Gastroesophageal sphincter (tissue), 4 donors: ENCODE measurements around the gene TMEM150C. TPM values are rescaled to one million over a fixed set of nuclear protein-coding genes. Genes with fewer than 3 reads are reported as not detected.
A peak's percentile ranks its signal among the peaks of the same experiment; 100 is the strongest.

Experiments used
- ATAC-seq: fragments of 150-250 bp; one replicate; pipeline ENCODE4 v1.9.1; 2016; ENCODE audit warnings: mild to moderate bottlenecking, moderate library complexity
- H3K27ac ChIP-seq, 4 donors: fragments of 200-600 bp; sonication (generic) in 3 of 4; 1 replicate in 3 of 4; 2 replicates in 1 of 4; pipeline ENCODE4 v1.5.1; 2016 to 2019
- H3K27me3 ChIP-seq: fragments of 200-600 bp; sonication (generic); one replicate; pipeline ENCODE4 v1.5.1; 2019
- H3K36me3 ChIP-seq, 2 donors: fragments of 200-600 bp; sonication (generic); one replicate each; pipeline ENCODE4 v1.5.1; 2019; ENCODE audit warnings: control low read depth in 1 of 2
- H3K4me1 ChIP-seq, 3 donors: fragments of 200-600 bp; sonication (generic); 1 replicate in 2 of 3; 2 replicates in 1 of 3; pipeline ENCODE4 v1.5.1; 2016 to 2019; ENCODE audit warnings: control low read depth in 2 of 3
- H3K4me3 ChIP-seq, 2 donors: fragments of 200-600 bp; sonication (generic); one replicate each; pipeline ENCODE4 v1.5.1; 2019; ENCODE audit warnings: mild to moderate bottlenecking in 1 of 2, moderate library complexity in 1 of 2
- H3K9me3 ChIP-seq, 3 donors: fragments of 200-600 bp; sonication (generic); one replicate each; pipeline ENCODE4 v1.5.1; 2017 to 2019; ENCODE audit warnings: control low read depth in 2 of 3
- CTCF ChIP-seq, 4 experiments: fragments of 200-600 bp in 2 of 4; fragments of 450-650 bp in 2 of 4; sonication (generic) in 1 of 4; IDR thresholded peaks; one replicate each; pipeline ENCODE4 v1.5.1; 2017 to 2019; ENCODE audit warnings: antibody characterized with exemption in 4 of 4, mild to moderate bottlenecking in 2 of 4, moderate library complexity in 2 of 4
- EP300 ChIP-seq: sonication (generic); formaldehyde crosslinking; IDR thresholded peaks from one replicate; pipeline ENCODE4 v1.6.1; 2017; ENCODE audit warnings: antibody characterized with exemption, mild to moderate bottlenecking
- POLR2A ChIP-seq, 2 donors: fragments of 450-650 bp; IDR thresholded peaks; one replicate each; pipeline ENCODE4 v1.6.1; 2017; ENCODE audit warnings: antibody characterized with exemption in 2 of 2, mild to moderate bottlenecking in 2 of 2, moderate library complexity in 1 of 2
- POLR2AphosphoS5 ChIP-seq: sonication (generic); formaldehyde crosslinking; IDR thresholded peaks from one replicate; pipeline ENCODE4 v1.6.1; 2017; ENCODE audit warnings: antibody characterized with exemption
- WGBS, 2 donors: methylation state at CpG; one replicate each; pipeline ENCODE4 v1.1.5; 2018; ENCODE audit warnings: low coverage in 1 of 2; 5-methylcytosine and 5-hydroxymethylcytosine counted together
- total RNA-seq, 4 donors: library from RNA; depleted of rRNA; stranded (reverse); fragments of >200 nt; gene quantifications; one replicate each; pipeline ENCODE4 v1.1.0, GENCODE V29; 2016

TMEM150C gene
- total RNA-seq, 4 donors from 2014 or later = 3.5 to 10.0 (median 4.8) TPM

- TF ChIP-seq CTCF (IDR thresholded peaks at IDR 0.05) = no peak
- TF ChIP-seq POLR2A (IDR thresholded peaks at IDR 0.05) = no peak
- TF ChIP-seq EP300 = no peak
- no peak for TF ChIP-seq POLR2AphosphoS5
Observed at GRCh38 chr4:82577451-82577850, 15.7 kb upstream of the TMEM150C start.

GRCh38 chr4:82569727-82570126 lies 7.9 kb upstream of the TMEM150C start:
- TF ChIP-seq EP300 = no peak
- TF ChIP-seq POLR2AphosphoS5 = no peak
- TF ChIP-seq CTCF (IDR thresholded peaks at IDR 0.05) = no peak
- no peak for TF ChIP-seq POLR2A (IDR thresholded peaks at IDR 0.05)
- no peak overlapping the region for H3K4me3 ChIP-seq
- WGBS, 2 donors = 10 to 60% methylated on average over 1 to 3 of the region's 3 CpGs
- H3K4me1 ChIP-seq = no peaks in the 10 kb centered on the region
- H3K36me3 ChIP-seq = no peaks in the 10 kb centered on the region
- no peak for ATAC-seq
- no peaks in the 10 kb centered on the region for H3K27me3 ChIP-seq
- H3K9me3 ChIP-seq = no peaks in the 10 kb centered on the region
- H3K27ac ChIP-seq = no peak overlapping the region

More at GRCh38 chr4:82577451-82577850, 15.7 kb upstream of the TMEM150C start:
- no peaks in the 10 kb centered on the region for H3K27me3 ChIP-seq
- H3K36me3 ChIP-seq = no peaks in the 10 kb centered on the region
- H3K4me1 ChIP-seq = no peaks in the 10 kb centered on the region
- WGBS, 2 donors = 80 to 82% methylated on average over 1 of the region's 1 CpG
- ATAC-seq = no peak
- no peak overlapping the region for H3K4me3 ChIP-seq
- H3K27ac ChIP-seq = no peak overlapping the region
- H3K9me3 ChIP-seq = no peaks in the 10 kb centered on the region

- TF ChIP-seq EP300 = no peak
- H3K27me3 ChIP-seq = no peaks in the 10 kb centered on the region
- no peak for ATAC-seq
- H3K27ac ChIP-seq = no peak overlapping the region
- no peaks in the 10 kb centered on the region for H3K9me3 ChIP-seq
- H3K36me3 ChIP-seq = no peaks in the 10 kb centered on the region
- WGBS, 2 donors = 90 to 95% methylated on average over 4 to 5 of the region's 5 CpGs
- H3K4me1 ChIP-seq = no peaks in the 10 kb centered on the region
- no peak overlapping the region for H3K4me3 ChIP-seq
Observed at GRCh38 chr4:82569076-82569475, 7.3 kb upstream of the TMEM150C start.

GRCh38 chr4:82567444-82567843 lies 5.7 kb upstream of the TMEM150C start:
- H3K9me3 ChIP-seq = no peaks in the 10 kb centered on the region
- ATAC-seq = no peak
- peaks cover 0 to under 1% (median 0%) of the 10 kb centered on the region in 3 donors for H3K4me1 ChIP-seq
- H3K27ac ChIP-seq = no peak overlapping the region
- peaks cover under 1% of the 10 kb centered on the region for H3K27me3 ChIP-seq
- TF ChIP-seq POLR2AphosphoS5 = no peak
- no peak for TF ChIP-seq CTCF (IDR thresholded peaks at IDR 0.05)
- no peak for TF ChIP-seq POLR2A (IDR thresholded peaks at IDR 0.05)
- TF ChIP-seq EP300 = no peak
- H3K4me3 ChIP-seq = no peak overlapping the region
- 99 to 100% methylated on average over 6 of the region's 7 CpGs for WGBS, 2 donors
- no peaks in the 10 kb centered on the region for H3K36me3 ChIP-seq

- Histone ChIP-seq H3K4me3 (peak overlapping the region in 1 of 2 donors; percentile 74), H3K4me1 (peaks cover 0 to 16% (median 0%) of the 10 kb centered on the region in 3 donors), H3K27ac (no peak overlapping the region), H3K9me3 (no peaks in the 10 kb centered on the region), H3K27me3 (peaks cover 17% of the 10 kb centered on the region), H3K36me3 (no peaks in the 10 kb centered on the region)
- 13 to 90% methylated on average over 2 of the region's 4 CpGs for WGBS, 2 donors
- TF ChIP-seq EP300 = no peak
- no peak for TF ChIP-seq POLR2A (IDR thresholded peaks at IDR 0.05)
- TF ChIP-seq POLR2AphosphoS5 = no peak
- TF ChIP-seq CTCF (IDR thresholded peaks at IDR 0.05) = no peak
- ATAC-seq = no peak
Observed at GRCh38 chr4:82562564-82562854, 721 bp upstream of the TMEM150C start.
